GM10248 (cell line): ENCODE measurements around the gene NTMT2.
"Not testable (repeated sequence)": the region's sequence is repeated elsewhere in the genome, so short reads cannot be mapped to it uniquely, and the experiment has no call there.

Experiments
- CTCF ChIA-PET: fragments of 300-600 bp; sonication (Branson Sonifier 250); formaldehyde crosslinking; extraction: SDS; loops from one replicate; lab custom pipeline; 2021; ENCODE audit warnings: antibody characterized with exemption; lab: Yijun Ruan, JAX
- POLR2A ChIA-PET: fragments of 350-650 bp; sonication (Branson Sonifier 250); formaldehyde crosslinking; extraction: SDS; loops from one replicate; lab custom pipeline; 2020; ENCODE audit warnings: antibody characterized with exemption; lab: Yijun Ruan, JAX
- DNase-seq: peaks from one replicate; pipeline ENCODE4 v3.0.0; 2012; ENCODE audit errors: extremely low spot score
- TF ChIP-seq, protein P1 (sequence below): IDR thresholded peaks from 2 replicates; pipeline ENCODE4 v1.5.1; 2012; ENCODE audit warnings: mild to moderate bottlenecking, low read depth; ENCODE audit errors: extremely low read depth, missing control alignments, control extremely low read depth

Gene NTMT2

GRCh38 chr1:170164103-170164763 is 18.5 kb downstream of the NTMT2 start:
- CTCF ChIA-PET = interaction anchor here (1.1 kb wide), 1 partner anchor 11 kb away, joined by 4 read pairs; no protein-coding TSS in a partner anchor
- TF ChIP-seq, protein P1, sequence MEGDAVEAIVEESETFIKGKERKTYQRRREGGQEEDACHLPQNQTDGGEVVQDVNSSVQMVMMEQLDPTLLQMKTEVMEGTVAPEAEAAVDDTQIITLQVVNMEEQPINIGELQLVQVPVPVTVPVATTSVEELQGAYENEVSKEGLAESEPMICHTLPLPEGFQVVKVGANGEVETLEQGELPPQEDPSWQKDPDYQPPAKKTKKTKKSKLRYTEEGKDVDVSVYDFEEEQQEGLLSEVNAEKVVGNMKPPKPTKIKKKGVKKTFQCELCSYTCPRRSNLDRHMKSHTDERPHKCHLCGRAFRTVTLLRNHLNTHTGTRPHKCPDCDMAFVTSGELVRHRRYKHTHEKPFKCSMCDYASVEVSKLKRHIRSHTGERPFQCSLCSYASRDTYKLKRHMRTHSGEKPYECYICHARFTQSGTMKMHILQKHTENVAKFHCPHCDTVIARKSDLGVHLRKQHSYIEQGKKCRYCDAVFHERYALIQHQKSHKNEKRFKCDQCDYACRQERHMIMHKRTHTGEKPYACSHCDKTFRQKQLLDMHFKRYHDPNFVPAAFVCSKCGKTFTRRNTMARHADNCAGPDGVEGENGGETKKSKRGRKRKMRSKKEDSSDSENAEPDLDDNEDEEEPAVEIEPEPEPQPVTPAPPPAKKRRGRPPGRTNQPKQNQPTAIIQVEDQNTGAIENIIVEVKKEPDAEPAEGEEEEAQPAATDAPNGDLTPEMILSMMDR = no peak
- DNase-seq = no peak
- POLR2A ChIA-PET = no interaction called here

- TF ChIP-seq, protein P1 = no peak
- ChIA-PET POLR2A (no interaction called here), CTCF (no interaction called here)
- no peak for DNase-seq
Measured at GRCh38 chr1:170166518-170167180, 20.9 kb downstream of the NTMT2 start.

- TF ChIP-seq, protein P1 = no peak
- DNase-seq = no peak
- ChIA-PET CTCF (interaction anchor here (1.0 kb wide), 1 partner anchor 16 kb away, joined by 3 read pairs; no protein-coding TSS in a partner anchor), POLR2A (no interaction called here)
Measured at GRCh38 chr1:170168265-170168664, 22.5 kb downstream of the NTMT2 start.

GRCh38 chr1:170170513-170170912 is 24.8 kb downstream of the NTMT2 start:
- CTCF ChIA-PET, DNase-seq, POLR2A ChIA-PET: not testable (repeated sequence)

- CTCF ChIA-PET = interaction anchor here (1.5 kb wide), 1 partner anchor 12 kb away, joined by 3 read pairs; no protein-coding TSS in a partner anchor
- TF ChIP-seq, protein P1 = no peak
- POLR2A ChIA-PET = no interaction called here
- no peak for DNase-seq
Measured at GRCh38 chr1:170174395-170174794, 28.6 kb downstream of the NTMT2 start.

DNA sequence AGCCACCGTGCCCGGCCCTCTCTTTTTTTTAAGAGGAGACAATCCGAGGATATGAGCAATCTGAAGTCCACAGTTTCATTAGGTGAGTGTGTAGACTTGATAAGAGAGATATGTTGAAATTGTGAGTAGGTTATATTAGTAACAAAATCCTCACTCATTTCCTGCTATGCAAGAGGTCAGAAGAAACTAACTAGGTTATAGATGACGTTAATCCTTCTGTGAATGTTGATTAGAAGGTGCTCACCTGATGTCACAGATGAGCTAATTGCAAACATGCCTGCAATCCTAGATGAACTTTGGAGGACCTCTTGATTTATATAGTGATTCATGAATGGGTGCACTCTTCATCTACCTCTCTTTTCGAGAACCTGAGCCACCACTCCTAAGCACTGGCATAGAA is 29.3 kb downstream of the NTMT2 start:
- POLR2A ChIA-PET = no interaction called here
- CTCF ChIA-PET = interaction anchor here (1.5 kb wide), 1 partner anchor 11 kb away, joined by 3 read pairs; no protein-coding TSS in a partner anchor
- DNase-seq = no peak
- TF ChIP-seq, protein P1 = no peak

DNA sequence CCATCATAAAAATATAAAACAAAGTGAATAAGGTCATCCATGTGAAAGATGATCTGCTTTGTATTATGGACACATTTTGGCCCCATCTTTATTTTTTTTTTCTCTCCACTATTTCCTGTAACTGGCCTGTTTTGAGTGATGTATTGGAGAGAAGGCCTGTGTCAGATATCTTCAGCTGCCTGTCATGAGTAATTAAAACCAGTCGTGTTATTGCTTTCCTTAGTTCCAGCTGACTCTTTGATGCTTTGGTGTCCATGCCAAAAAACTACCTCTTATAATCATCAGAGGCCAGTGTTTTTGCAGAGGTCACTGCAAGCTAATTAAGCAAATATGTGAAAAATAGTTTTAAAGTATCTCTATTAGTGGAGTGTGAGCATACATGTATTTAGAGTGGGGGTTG is 29.7 kb downstream of the NTMT2 start:
- POLR2A ChIA-PET = no interaction called here
- TF ChIP-seq, protein P1 = no peak
- CTCF ChIA-PET = no interaction called here
- no peak for DNase-seq
